OCI-LY3 (cell line): ENCODE data around the gene PTPN5.

Experiments
- EZH2phosphoT487 ChIP-seq: fragments of 200-600 bp; shearing (Covaris generic); IDR thresholded peaks from 2 replicates; pipeline ENCODE4 v1.6.1; 2018; ENCODE audit warnings: antibody characterized with exemption, mixed run types, low read depth
- TF ChIP-seq, protein P1 (sequence below): fragments of 200-600, 300-600 bp; sonication (generic); IDR thresholded peaks from 2 replicates; pipeline ENCODE4 v1.5.1; 2014; ENCODE audit warnings: antibody characterized with exemption, low read length, low read depth

DNA sequence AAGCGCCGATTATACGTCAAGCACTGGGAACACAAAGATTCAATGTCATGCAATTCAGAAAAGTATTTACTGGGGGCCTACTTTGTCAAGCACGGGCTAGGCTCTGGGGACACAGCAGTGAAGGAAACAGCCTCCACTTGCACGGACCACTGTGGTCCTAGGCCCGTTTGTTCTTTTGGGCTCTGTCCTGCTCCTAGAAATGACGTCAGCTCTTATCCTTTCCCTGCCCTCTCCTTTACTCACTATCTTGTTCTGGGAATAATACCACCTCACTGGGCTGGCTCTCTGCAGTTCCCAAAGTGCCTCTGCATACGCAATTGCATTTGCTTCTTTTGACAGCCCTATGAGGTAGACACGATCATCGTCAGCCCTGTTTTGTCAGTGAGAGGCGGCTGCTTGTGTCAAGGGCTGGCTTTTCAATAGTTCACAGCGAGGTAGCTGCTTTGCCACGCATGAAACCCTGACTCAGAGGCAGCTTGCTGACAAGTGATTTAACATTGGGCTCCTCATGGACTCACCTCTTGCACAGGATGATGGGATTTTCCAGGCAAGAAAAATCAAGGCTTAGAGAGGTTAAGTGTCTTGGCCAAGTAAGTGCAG, 42.7 kb downstream of the PTPN5 start:
- TF ChIP-seq, protein P1, sequence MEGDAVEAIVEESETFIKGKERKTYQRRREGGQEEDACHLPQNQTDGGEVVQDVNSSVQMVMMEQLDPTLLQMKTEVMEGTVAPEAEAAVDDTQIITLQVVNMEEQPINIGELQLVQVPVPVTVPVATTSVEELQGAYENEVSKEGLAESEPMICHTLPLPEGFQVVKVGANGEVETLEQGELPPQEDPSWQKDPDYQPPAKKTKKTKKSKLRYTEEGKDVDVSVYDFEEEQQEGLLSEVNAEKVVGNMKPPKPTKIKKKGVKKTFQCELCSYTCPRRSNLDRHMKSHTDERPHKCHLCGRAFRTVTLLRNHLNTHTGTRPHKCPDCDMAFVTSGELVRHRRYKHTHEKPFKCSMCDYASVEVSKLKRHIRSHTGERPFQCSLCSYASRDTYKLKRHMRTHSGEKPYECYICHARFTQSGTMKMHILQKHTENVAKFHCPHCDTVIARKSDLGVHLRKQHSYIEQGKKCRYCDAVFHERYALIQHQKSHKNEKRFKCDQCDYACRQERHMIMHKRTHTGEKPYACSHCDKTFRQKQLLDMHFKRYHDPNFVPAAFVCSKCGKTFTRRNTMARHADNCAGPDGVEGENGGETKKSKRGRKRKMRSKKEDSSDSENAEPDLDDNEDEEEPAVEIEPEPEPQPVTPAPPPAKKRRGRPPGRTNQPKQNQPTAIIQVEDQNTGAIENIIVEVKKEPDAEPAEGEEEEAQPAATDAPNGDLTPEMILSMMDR, result no peak
- TF ChIP-seq EZH2phosphoT487, result no peak
